Spleen (tissue), 11 donors: Measurements from ENCODE around the gene IMPG2. TPM values are rescaled to one million over a fixed set of nuclear protein-coding genes. Genes with fewer than 3 reads are reported as not detected.

Experiments
- DNase-seq: peaks from one replicate; pipeline ENCODE4 v3.0.0-alpha.2; 2020
- H3K27ac ChIP-seq, 8 donors: fragments of 200-600 bp; sonication (generic) in 7 of 8; 1 replicate in 4 of 8; 2 replicates in 4 of 8; pipeline versions ENCODE4 v1.5.0 to v1.8.0; 2016 to 2021; ENCODE audit warnings: inconsistent platforms in 4 of 8, mild to moderate bottlenecking in 4 of 8, moderate library complexity in 1 of 8
- H3K27me3 ChIP-seq, 7 donors: fragments of 200-600 bp; sonication (generic) in 6 of 7; replicated peaks in 1 of 7; 1 replicate in 4 of 7; 2 replicates in 3 of 7; pipeline versions ENCODE4 v1.5.0 to v1.8.0; 2016 to 2021; ENCODE audit warnings: inconsistent platforms in 3 of 7, mild to moderate bottlenecking in 1 of 7
- H3K36me3 ChIP-seq, 6 donors: fragments of 200-600 bp; sonication (generic) in 5 of 6; 1 replicate in 4 of 6; 2 replicates in 2 of 6; pipeline versions ENCODE4 v1.5.0 to v1.8.0; 2016 to 2021; ENCODE audit warnings: inconsistent platforms in 2 of 6
- H3K4me1 ChIP-seq, 6 donors: fragments of 200-600 bp; sonication (generic) in 5 of 6; 1 replicate in 3 of 6; 2 replicates in 3 of 6; pipeline versions ENCODE4 v1.5.0 to v1.8.0; 2016 to 2021; ENCODE audit warnings: inconsistent platforms in 3 of 6
- H3K4me3 ChIP-seq, 8 donors: fragments of 200-600 bp; sonication (generic) in 7 of 8; 1 replicate in 4 of 8; 2 replicates in 4 of 8; pipeline versions ENCODE4 v1.5.0 to v1.8.0; 2016 to 2021; ENCODE audit warnings: inconsistent platforms in 4 of 8, mild to moderate bottlenecking in 4 of 8, moderate library complexity in 2 of 8
- H3K9me3 ChIP-seq, 8 donors: fragments of 200-600 bp; sonication (generic) in 7 of 8; 1 replicate in 4 of 8; 2 replicates in 4 of 8; pipeline versions ENCODE4 v1.5.0 to v1.8.0; 2016 to 2021; ENCODE audit warnings: inconsistent platforms in 4 of 8
- POLR2A ChIP-seq, 3 donors: fragments of 450-650 bp; IDR thresholded peaks; one replicate each; pipeline ENCODE4 v1.5.1; 2017; ENCODE audit warnings: antibody characterized with exemption in 3 of 3, mild to moderate bottlenecking in 1 of 3
- POLR2AphosphoS5 ChIP-seq, 3 donors: sonication (generic); formaldehyde crosslinking; IDR thresholded peaks; one replicate each; pipeline ENCODE4 v1.5.1; 2017; ENCODE audit warnings: antibody characterized with exemption in 3 of 3
- WGBS, 5 donors: extraction: QIAGEN DNeasy Blood & Tissue Kit in 3 of 5; methylation state at CpG; one replicate each; pipeline versions ENCODE4 v1.1.5 to v1.1.7; 2013 to 2018; 5-methylcytosine and 5-hydroxymethylcytosine counted together
- intact Hi-C: fragments of 100-400 bp; cut with DNase I; formaldehyde crosslinking; loops from one replicate; pipeline ENCODE4 v1.15.0; 2023; ENCODE audit warnings: low total_unique reads
- polyA plus RNA-seq, 3 donors: library from polyadenylated mRNA; stranded (reverse); fragments of 200-250 nt; gene quantifications; one replicate each; pipeline ENCODE4 v1.2.1, GENCODE V29; 2013
- total RNA-seq, 7 donors: library from RNA; depleted of rRNA in 3 of 7; stranded (reverse); fragments of >200 nt in 3 of 7; fragmentation: NEBNext Ultra II Directional in 4 of 7; extraction: Animal tissue kit (Norgen Biotek cat#: 25700) in 4 of 7; gene quantifications; one replicate each; pipeline versions ENCODE4 v1.1.0 to v1.2.1, GENCODE V29; 2016 to 2021
- TF ChIP-seq, protein P1 (sequence below), 11 experiments: fragments of 200-600 bp in 7 of 11; fragments of 450-650 bp in 4 of 11; sonication (generic) in 4 of 11; IDR thresholded peaks in 8 of 11; conservative IDR thresholded peaks in 3 of 11; 1 replicate in 7 of 11; 2 replicates in 4 of 11; pipeline versions ENCODE4 v1.4.0 to v1.8.0; 2016 to 2021; ENCODE audit warnings: antibody characterized with exemption in 11 of 11, inconsistent platforms in 4 of 11, mild to moderate bottlenecking in 1 of 11
- donor health status: healthy with polysubstance abuse.
- donor health status: DM: no; HTN: no; CAD: no; lungs with moderate emphysema.
- donor health status: DM: no; HTN: no; CAD: no.
- donor health status: Bipolar disorder and iron deficiency.
- donor health status: healthy.
- donor health status: DM: no; HTN: no; CAD: no.
- donor health status: DM: yes; HTN: yes; CAD: no.

Gene IMPG2
- total and polyA plus RNA-seq, 10 donors: 0.06 to 1.2 (median 0.52) TPM

DNA sequence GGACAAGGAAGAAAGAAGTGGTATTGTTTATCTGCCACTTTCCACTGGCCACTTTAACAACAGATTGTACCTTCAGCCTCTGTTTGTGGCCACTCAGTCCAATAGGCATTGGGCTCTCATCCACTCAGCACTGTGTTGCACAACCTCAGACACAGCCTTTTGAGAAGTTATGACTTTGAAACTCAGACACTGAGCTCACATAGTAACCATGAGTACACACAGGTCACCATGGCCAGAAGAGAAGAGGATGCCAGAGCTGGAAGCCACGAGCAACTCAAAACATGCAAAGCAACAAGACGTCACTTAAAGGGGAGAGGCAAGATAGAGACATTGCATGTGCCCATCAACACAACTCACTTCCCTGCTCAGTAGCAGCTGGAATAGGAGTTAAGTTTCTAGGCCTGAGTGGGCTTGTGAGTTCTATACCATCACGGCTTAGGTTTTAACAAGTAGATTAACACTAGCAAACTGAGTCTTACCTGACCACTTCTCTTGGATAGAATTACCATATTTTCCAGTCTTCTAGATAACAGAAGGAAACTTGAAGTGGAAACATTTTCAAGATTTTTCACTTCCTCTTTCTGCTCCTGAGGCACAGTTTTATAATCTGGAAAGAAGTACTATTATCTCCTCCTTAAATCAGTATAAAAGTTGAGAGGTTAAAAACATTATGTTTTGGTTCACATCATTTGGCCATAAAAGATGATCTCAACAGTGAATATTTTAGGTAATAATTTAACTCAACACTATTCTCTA, 103.5 kb downstream of the IMPG2 start:
- no peaks in the 10 kb centered on the region for H3K27me3 ChIP-seq
- H3K9me3 ChIP-seq: peaks cover 0 to 30% (median 23%) of the 10 kb centered on the region in 8 donors
- no peaks in the 10 kb centered on the region for H3K36me3 ChIP-seq
- no peak overlapping the region for H3K4me3 ChIP-seq
- no peak for DNase-seq
- intact Hi-C loops: no loop called here
- WGBS, 5 donors: 73 to 89% (median 75%) methylated on average over 3 of the region's 3 CpGs
- TF ChIP-seq POLR2A (IDR thresholded peaks at IDR 0.05) (no peak), POLR2AphosphoS5 (IDR thresholded peaks at IDR 0.05) (no peak)
- TF ChIP-seq, protein P1, sequence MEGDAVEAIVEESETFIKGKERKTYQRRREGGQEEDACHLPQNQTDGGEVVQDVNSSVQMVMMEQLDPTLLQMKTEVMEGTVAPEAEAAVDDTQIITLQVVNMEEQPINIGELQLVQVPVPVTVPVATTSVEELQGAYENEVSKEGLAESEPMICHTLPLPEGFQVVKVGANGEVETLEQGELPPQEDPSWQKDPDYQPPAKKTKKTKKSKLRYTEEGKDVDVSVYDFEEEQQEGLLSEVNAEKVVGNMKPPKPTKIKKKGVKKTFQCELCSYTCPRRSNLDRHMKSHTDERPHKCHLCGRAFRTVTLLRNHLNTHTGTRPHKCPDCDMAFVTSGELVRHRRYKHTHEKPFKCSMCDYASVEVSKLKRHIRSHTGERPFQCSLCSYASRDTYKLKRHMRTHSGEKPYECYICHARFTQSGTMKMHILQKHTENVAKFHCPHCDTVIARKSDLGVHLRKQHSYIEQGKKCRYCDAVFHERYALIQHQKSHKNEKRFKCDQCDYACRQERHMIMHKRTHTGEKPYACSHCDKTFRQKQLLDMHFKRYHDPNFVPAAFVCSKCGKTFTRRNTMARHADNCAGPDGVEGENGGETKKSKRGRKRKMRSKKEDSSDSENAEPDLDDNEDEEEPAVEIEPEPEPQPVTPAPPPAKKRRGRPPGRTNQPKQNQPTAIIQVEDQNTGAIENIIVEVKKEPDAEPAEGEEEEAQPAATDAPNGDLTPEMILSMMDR (IDR thresholded peaks at IDR 0.05 in 8 of 11, conservative IDR thresholded peaks at IDR 0.05 in 3 of 11): no peak
- no peak overlapping the region for H3K27ac ChIP-seq
- H3K4me1 ChIP-seq: no peaks in the 10 kb centered on the region

DNA sequence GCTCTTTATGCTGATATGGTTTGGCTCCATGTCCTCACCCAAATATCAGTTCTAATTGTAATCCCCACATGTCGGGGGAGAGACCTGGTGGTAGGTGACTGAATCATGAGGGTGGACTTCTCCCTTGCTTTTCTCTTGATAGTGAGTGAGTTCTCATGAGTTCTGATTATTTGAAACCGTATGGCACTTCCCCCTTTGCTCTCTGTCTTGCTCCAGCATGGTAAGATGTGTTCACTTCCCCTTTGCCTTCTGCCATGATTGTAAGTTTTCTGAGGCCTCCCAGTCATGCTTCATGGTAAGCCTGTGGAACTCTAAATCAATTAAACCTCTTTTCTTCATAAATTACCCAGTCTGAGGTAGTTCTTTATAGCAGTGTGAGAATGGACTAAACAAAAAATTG, 107.6 kb downstream of the IMPG2 start:
- no peak for DNase-seq
- H3K4me1 ChIP-seq: no peaks in the 10 kb centered on the region

DNA sequence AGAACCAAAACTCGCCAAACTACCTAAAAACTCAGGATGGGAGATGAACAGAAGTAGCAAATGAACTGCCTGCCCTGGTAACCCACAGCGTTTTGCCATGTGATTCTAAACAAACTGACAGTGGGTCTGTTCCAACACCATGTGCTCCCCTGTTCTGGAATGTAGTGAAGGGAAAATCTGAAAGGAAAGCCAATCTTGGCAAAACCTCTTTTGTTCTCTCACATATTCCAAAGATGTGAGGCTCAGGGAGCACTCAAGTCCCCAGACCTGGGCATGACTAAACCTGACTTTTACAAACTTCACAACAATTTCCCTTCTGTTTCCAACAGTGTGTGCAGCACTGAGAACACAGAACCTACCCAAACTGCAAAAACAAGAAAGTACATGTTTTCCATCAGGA, 116.1 kb downstream of the IMPG2 start:
- no peak for DNase-seq
- WGBS, 5 donors: 55 to 77% (median 70%) methylated on average over 2 of the region's 2 CpGs
- TF ChIP-seq POLR2AphosphoS5 (IDR thresholded peaks at IDR 0.05) (no peak), POLR2A (IDR thresholded peaks at IDR 0.05) (no peak)
- TF ChIP-seq, protein P1 (IDR thresholded peaks at IDR 0.05 in 8 of 11, conservative IDR thresholded peaks at IDR 0.05 in 3 of 11): no peak
- H3K4me3 ChIP-seq: no peak overlapping the region
- intact Hi-C loops: no loop called here
- H3K4me1 ChIP-seq: no peaks in the 10 kb centered on the region
- H3K36me3 ChIP-seq: no peaks in the 10 kb centered on the region
- peaks cover 0 to 5% (median 0%) of the 10 kb centered on the region in 7 donors for H3K27me3 ChIP-seq
- H3K27ac ChIP-seq: no peak overlapping the region
- H3K9me3 ChIP-seq: no peaks in the 10 kb centered on the region

More for the DNA sequence above, 107.6 kb downstream of the IMPG2 start:
- Histone ChIP-seq H3K9me3 (peaks cover 0 to 19% (median 14%) of the 10 kb centered on the region in 8 donors), H3K36me3 (no peaks in the 10 kb centered on the region), H3K27me3 (no peaks in the 10 kb centered on the region), H3K4me3 (no peak overlapping the region), H3K27ac (no peak overlapping the region)
- intact Hi-C loops: no loop called here
- 51 to 70% (median 63%) methylated on average over 2 of the region's 2 CpGs for WGBS, 5 donors
- TF ChIP-seq, protein P1 (IDR thresholded peaks at IDR 0.05 in 8 of 11, conservative IDR thresholded peaks at IDR 0.05 in 3 of 11): no peak
- no peak for TF ChIP-seq POLR2A (IDR thresholded peaks at IDR 0.05)
- TF ChIP-seq POLR2AphosphoS5 (IDR thresholded peaks at IDR 0.05): no peak

DNA sequence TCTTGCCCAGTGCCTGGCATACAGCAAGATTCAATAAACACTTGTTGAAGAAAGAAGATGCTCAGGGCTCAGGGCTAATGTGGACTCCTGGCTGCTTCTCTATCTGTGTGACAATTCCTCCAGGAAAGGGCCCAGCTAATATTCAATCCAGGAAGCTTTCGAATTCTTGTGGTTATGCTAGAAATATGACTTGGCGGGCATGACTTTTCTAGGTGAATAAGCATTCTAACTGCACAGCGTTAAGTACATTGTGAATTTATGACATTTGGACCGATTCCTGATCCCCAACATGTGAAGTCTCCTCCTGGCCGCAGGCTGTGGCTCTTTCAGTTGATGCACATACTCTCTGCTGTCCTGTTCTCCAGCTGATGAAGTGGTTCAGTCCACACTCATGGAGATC, 117.0 kb downstream of the IMPG2 start:
- no peaks in the 10 kb centered on the region for H3K9me3 ChIP-seq
- H3K27ac ChIP-seq: no peak overlapping the region
- H3K27me3 ChIP-seq: peaks cover 0 to 5% (median 0%) of the 10 kb centered on the region in 7 donors
- WGBS, 5 donors: 49 to 69% (median 62%) methylated on average over 5 of the region's 5 CpGs
- H3K4me3 ChIP-seq: no peak overlapping the region
- no peaks in the 10 kb centered on the region for H3K36me3 ChIP-seq
- intact Hi-C loops: no loop called here
- H3K4me1 ChIP-seq: no peaks in the 10 kb centered on the region
- no peak for DNase-seq
- TF ChIP-seq POLR2A (IDR thresholded peaks at IDR 0.05) (no peak), POLR2AphosphoS5 (IDR thresholded peaks at IDR 0.05) (no peak)
- TF ChIP-seq, protein P1 (IDR thresholded peaks at IDR 0.05 in 8 of 11, conservative IDR thresholded peaks at IDR 0.05 in 3 of 11): no peak
